ENCODE measurements around the gene ERH.

ERH gene

GRCh38 chr14:69355607-69356281, 42.4 kb downstream of the ERH start:
- no peak for DNase-seq (ENCODE audit: low spot score)

GRCh38 chr14:69355154-69355597, 42.9 kb downstream of the ERH start:
- no peak for DNase-seq (ENCODE audit: low spot score)

- DNase-seq (ENCODE audit: low spot score), result no peak
Measured at GRCh38 chr14:69354383-69355153, 43.5 kb downstream of the ERH start.

GRCh38 chr14:69353168-69353567, 44.9 kb downstream of the ERH start:
- no peak for DNase-seq (ENCODE audit: low spot score)

- DNase-seq (ENCODE audit: low spot score), result no peak
Measured at GRCh38 chr14:69351911-69352310, 46.2 kb downstream of the ERH start.

GRCh38 chr14:69351385-69351784, 46.7 kb downstream of the ERH start:
- DNase-seq (ENCODE audit: low spot score), result no peak

GRCh38 chr14:69350892-69351291, 47.2 kb downstream of the ERH start:
- DNase-seq (ENCODE audit: low spot score), result no peak

- no peak for DNase-seq (ENCODE audit: low spot score)
Measured at GRCh38 chr14:69349091-69349777, 48.9 kb downstream of the ERH start.

GRCh38 chr14:69346710-69347109, 51.4 kb downstream of the ERH start:
- DNase-seq (ENCODE audit: low spot score), result no peak

GRCh38 chr14:69345402-69345801, 52.7 kb downstream of the ERH start:
- DNase-seq (ENCODE audit: low spot score), result no peak

- DNase-seq (ENCODE audit: low spot score), result no peak
Measured at GRCh38 chr14:69344171-69344570, 53.9 kb downstream of the ERH start.

- no peak for DNase-seq (ENCODE audit: low spot score)
Measured at GRCh38 chr14:69342928-69343525, 55.1 kb downstream of the ERH start.

- no peak for DNase-seq (ENCODE audit: low spot score)
Measured at GRCh38 chr14:69339426-69339825, 58.7 kb downstream of the ERH start.

GRCh38 chr14:69337984-69338383, 60.1 kb downstream of the ERH start:
- no peak for DNase-seq (ENCODE audit: low spot score)

- no peak for DNase-seq (ENCODE audit: low spot score)
Measured at GRCh38 chr14:69335371-69335771, 62.7 kb downstream of the ERH start.

GRCh38 chr14:69334576-69334975, 63.5 kb downstream of the ERH start:
- DNase-seq (ENCODE audit: low spot score), result no peak

- no peak for DNase-seq (ENCODE audit: low spot score)
Measured at GRCh38 chr14:69333791-69334337, 64.2 kb downstream of the ERH start.

- DNase-seq (ENCODE audit: low spot score), result no peak
Measured at GRCh38 chr14:69332782-69333395, 65.2 kb downstream of the ERH start.

GRCh38 chr14:69331206-69331605, 66.9 kb downstream of the ERH start:
- no peak for DNase-seq (ENCODE audit: low spot score)
